HTERT RPE-1 (cell line): ENCODE measurements around the gene ARL5B.

Experiments
- in situ Hi-C: fragments of 300-500 bp; cut with MboI; formaldehyde crosslinking; loops from 4 replicates; pipeline ENCODE4 v1.14.3; 2020; ENCODE audit warnings: low sequenced_read_pairs

Gene ARL5B

GRCh38 chr10:18699849-18700840, 40.9 kb downstream of the ARL5B start:
- in situ Hi-C loops = no loop called here

- in situ Hi-C loops = no loop called here
These were observed 44.3 kb downstream of the ARL5B start for GRCh38 chr10:18703521-18703920.

GRCh38 chr10:18710201-18710653, 51.0 kb downstream of the ARL5B start:
- in situ Hi-C loops = no loop called here

- in situ Hi-C loops = no loop called here
These were observed 53.8 kb downstream of the ARL5B start for GRCh38 chr10:18713077-18713476.

GRCh38 chr10:18718991-18719390, 59.8 kb downstream of the ARL5B start:
- in situ Hi-C loops = no loop called here

DNA sequence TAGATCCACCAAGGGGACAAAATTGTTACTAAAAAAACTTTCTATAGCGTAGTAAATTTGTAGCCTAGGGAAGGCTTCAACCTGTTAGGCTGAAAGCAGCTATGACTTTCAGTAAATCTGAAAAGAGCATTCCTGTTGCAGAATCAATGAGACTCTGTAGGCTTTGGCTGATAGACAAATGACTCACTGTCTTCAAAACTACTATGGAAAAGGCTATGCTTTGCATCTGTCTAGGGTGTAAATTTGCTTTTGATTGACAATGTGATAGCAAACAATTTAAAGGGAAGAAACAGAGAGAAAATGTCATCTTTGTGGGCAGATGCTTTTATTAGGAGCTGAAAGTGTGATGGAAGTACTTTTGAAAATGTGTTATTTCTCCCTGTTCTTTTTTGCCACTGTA, 60.6 kb downstream of the ARL5B start:
- in situ Hi-C loops = no loop called here

- in situ Hi-C loops = no loop called here
These were observed 61.8 kb downstream of the ARL5B start for GRCh38 chr10:18721067-18721466.

DNA sequence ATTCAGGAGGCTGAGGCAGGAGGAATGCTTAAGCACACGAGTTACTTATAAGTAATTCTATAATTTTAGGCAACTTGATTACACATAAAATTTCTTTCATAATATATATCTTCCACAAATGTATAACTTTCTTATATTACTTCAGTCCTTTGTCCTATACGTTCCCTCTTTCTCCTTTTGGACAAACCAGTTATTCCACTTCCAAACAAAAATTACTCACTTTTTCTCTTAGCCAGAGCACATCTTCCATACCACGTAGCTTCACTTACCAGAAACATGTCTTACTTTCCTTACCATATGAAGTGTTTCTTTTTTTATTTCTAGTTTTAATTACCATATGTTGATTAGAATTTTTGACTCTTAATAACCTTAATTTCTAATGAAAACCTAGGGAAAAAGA, 64.6 kb downstream of the ARL5B start:
- in situ Hi-C loops = no loop called here
